Measurements from ENCODE around the gene MRPL39.

MRPL39 gene

DNA sequence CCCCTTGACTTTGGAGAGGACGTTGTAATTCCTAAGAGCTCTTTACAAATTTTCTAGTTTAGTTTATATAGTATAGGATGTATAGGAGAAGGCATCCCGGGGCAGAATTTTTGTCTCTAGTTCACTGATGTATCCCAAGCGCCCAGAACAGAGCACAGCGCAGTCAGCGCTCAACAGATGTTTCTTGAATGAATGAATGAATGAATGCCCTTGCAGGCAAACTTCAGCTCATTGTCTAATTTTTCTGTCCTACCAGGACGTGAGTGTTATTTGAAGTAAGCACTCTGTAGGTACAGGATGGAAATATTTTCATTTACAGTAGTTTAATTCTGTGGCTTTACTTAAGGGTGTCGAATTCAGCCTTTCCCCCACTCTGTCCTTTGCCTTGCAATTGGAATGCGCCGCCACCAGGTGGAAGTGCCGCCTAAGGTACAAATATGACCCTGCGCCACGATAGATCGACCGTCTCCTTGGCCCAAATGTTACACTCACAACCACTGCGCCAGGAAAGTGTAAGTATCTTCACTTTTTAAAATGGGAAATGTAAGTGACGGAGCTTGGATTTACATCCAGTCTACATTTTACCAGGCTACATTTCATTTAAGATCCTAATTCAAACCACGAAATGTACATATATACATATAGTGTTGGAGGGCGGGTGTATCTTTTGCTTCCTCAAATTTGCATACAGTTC is 910 bp upstream of the MRPL39 start:
- peak; percentile 49 to 81 for DNase-seq

DNA sequence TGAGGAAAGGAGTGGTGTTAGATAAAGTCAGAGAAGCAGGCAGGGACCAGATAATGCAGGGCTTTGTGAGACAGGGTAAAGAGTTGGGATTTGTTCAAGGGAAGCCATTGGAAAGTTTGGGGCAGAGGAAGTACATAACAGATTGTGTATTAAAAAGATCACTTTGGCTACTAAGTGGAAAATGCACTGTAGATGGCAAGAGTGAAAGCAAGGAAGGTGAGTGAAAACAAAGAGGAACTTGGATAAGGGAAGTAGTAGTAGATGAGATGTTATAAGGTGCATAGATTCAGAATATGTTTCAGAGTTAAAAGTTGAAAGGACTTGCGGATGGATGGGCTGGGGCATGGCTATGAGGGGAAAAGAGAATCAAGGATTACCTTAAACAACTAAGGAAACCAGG is 17.4 kb downstream of the MRPL39 start:
- DNase-seq, result no peak

- DNase-seq, result no peak
Measured at GRCh38 chr21:25586791-25587190, 20.5 kb downstream of the MRPL39 start.

DNA sequence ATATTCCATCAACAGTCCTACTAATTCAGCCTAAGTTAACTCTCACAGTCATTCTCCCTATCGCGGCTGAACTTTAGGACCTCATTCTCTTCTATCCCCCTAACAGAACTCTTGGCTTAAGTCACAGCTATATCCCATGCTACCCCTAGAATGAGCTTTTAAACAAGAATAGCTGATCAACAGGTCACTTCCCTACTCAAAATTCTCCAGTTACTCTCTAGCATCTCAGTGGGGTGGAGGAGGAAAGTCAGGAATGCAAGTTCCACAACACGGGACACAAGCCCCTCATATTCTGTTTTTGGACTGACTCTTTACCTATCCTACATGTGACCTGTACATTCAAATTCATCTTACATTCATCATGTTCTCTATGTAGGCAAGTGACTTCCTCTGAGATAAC is 21.0 kb downstream of the MRPL39 start:
- DNase-seq, result no peak

DNA sequence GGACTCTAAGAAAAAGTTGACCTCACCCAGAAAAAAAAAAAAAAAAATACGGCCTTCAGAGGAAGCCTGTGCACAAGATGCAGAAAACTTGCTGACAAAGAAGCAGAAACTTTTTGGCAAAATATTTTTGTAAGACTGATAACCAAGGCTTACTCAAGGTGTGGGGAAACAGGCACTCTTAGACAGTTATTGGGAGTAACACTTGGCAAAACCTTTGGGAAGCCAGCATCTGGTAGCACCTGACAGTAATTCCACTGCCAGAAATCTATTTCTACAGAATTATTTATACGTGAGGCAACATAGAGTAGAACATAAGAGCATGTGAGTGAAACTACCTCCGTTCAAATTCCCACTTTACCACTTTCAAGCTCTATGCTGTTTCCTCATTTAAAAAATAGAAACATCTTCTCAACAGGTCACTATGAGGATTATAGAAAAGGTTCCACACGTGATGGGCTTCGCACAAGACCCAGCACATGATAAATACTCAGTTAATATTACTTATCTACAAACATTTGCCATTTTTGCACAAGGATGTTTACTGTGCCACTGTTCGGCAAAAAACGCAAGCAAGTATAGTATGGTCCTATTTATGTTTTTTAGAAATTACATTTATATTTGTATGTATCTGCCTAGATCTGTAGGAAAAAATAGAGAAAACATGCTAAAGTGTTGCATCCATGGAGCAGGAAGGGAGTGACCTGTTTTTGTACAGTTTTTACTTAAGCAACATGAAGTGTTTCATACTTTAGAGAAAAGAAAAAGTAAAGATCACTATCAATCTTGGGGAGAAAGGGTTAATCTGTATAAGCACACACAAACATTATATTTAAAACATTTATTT is 22.2 kb downstream of the MRPL39 start:
- DNase-seq, result no peak

DNA sequence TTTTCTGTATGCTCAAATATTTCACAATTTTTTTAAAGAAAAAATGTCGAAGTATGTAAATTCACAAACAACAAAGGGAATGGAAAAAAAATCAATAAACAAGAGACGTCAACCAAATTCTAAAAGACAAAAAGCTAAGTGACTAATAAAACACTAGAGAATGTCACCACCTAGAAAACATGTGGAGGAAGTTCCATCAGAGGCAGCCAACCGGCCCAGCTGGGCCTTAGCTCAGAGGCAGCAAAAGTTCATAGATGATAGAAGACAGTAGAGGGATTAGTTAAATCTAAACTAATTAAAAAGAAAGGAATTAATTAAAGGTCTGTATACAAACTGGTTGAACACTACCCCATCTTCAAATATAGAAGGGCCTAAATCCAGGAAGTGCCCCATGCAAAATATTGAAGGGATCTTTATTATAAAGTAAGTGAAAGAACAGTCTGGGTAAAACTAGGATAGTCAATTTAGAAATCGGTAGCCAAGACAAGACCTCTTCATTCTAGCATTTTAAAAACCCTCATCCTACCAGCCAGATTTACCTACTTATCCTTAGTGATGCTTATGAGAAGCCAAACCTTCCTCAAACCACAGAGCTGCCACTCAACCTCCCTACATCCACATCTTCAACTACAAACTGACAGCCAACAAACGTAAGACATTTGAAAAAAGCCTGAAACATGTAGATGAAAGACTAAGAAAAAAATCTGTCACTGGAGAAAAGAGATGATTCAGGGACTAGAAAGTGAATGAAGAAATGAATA is 23.7 kb downstream of the MRPL39 start:
- no peak for DNase-seq

GRCh38 chr21:25582888-25583287 is 24.4 kb downstream of the MRPL39 start:
- DNase-seq, result no peak

- no peak for DNase-seq
Measured at GRCh38 chr21:25582164-25582790, 25.0 kb downstream of the MRPL39 start.

GRCh38 chr21:25581582-25581981 is 25.7 kb downstream of the MRPL39 start:
- no peak for DNase-seq

GRCh38 chr21:25580912-25581260 is 26.4 kb downstream of the MRPL39 start:
- DNase-seq, result no peak

GRCh38 chr21:25579226-25580013 is 27.9 kb downstream of the MRPL39 start:
- DNase-seq, result no peak

- no peak for DNase-seq
Measured at GRCh38 chr21:25578056-25578961, 29.0 kb downstream of the MRPL39 start.

GRCh38 chr21:25577424-25578055 is 29.7 kb downstream of the MRPL39 start:
- no peak for DNase-seq

DNA sequence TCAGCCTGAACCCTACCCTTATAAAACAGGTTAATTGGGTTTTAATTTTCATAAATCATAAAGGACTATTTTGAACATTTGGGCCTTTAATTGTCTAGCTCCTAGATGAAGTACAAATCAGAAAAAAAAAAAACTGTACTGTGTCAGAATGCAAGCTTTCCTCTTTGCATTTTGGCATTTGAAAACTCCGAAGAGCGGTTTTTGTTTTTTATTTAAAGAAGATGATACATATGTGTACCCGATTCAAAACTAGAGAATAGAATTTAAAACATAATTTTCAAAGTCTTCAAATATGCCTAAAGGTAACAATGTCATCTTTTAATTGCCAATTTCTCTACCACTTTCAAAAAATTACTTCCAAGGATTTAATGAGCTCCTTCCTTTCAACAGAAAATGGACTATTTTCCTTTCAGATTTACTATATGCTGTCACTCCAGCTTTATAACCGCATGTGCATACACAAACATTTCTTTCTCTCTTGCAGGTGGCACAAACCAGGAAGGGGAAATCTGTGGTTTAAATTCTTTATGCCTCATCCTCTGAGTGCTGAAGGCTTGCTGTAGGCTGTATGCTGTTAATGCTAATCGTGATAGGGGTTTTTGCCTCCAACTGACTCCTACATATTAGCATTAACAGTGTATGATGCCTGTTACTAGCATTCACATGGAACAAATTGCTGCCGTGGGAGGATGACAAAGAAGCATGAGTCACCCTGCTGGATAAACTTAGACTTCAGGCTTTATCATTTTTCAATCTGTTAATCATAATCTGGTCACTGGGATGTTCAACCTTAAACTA is 33.7 kb downstream of the MRPL39 start:
- no peak for DNase-seq

GRCh38 chr21:25572861-25573310 is 34.4 kb downstream of the MRPL39 start:
- no peak for DNase-seq

- no peak for DNase-seq
Measured at GRCh38 chr21:25571726-25572121, 35.6 kb downstream of the MRPL39 start.

DNA sequence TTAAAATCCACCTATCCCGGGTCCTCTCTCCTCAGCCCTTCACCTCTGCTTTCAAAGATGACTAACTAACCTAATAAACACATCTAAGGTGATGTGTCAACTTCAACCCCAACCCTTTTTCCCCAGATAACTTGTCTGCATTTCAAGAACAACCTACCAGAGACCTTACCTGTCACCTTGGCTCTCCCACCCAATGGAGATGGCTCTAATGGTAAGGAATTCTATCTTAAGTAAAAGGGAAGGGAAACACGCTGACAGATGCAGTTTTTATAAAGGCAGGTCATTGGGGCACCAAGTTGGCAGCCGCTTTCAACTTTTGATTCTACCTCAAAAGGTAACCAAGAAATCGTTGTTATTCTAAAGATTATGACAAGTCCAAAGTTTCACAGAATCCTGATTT is 37.6 kb downstream of the MRPL39 start:
- DNase-seq, result no peak

DNA sequence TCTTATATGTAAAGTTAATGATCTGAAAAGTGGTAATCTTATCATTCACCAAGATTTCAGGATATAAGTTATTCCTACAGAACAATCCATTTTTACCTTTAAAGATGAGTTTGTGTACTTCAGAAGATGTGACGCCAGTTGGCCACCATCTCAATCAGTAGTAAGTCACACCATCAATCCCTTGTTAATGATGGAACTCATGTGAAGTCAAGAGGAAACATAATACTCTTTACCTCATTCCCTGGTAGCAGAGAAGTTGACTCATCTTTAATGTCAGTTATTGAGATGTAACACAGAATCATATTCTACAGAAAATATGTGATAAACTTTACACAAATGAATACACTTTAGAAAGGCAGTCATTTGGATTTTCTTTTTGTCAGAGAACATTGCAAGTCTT is 38.2 kb downstream of the MRPL39 start:
- DNase-seq, result no peak

GRCh38 chr21:25568246-25568645 is 39.0 kb downstream of the MRPL39 start:
- DNase-seq, result no peak

DNA sequence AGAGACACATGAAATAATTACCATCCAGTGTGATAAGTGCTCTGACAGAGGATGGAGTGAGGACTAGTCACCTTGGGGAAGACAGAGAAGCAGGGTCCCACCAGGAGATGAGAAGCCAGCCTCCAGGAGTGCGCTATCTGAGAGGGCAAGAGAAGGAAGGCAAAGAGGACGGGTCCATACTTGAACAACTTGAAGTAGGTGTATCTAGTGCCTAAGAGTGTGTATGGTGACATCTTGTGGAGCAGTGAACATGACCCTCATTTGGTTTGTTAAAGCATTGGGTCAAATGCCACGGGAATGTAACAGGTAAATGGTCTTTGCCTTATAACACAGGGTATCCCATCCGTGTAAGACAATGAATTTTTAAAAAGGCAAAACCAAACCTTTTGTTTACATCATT is 39.8 kb downstream of the MRPL39 start:
- DNase-seq, result no peak
